B cell (primary cell): Measurements from ENCODE around the gene EXD3. TPM values are rescaled to one million over a fixed set of nuclear protein-coding genes. Genes with fewer than 3 reads are reported as not detected.

ENCODE experiments used
- ATAC-seq: fragments of 200-7000 bp; cut with Tn5 transposase; one replicate; pipeline ENCODE4 v1.10.0; 2021; ENCODE audit warnings: low read depth, mild to moderate bottlenecking, moderate number of reproducible peaks, moderate library complexity
- CTCF ChIA-PET: fragments of 350-600 bp; sonication (Branson Sonifier 250); formaldehyde crosslinking; loops from one replicate; lab custom pipeline; 2021; ENCODE audit warnings: antibody characterized with exemption, inconsistent platforms; lab: Charles Lee
- POLR2A ChIA-PET: fragments of 350-600 bp; sonication (Branson Sonifier 250); formaldehyde crosslinking; loops from one replicate; lab custom pipeline; 2021; ENCODE audit warnings: antibody characterized with exemption; lab: Charles Lee
- DNase-seq: peaks from one replicate; pipeline ENCODE4 v3.0.0; 2013
- H2AFZ ChIP-seq: 2 replicates; pipeline ENCODE4 v1.6.1; 2012; ENCODE audit warnings: mild to moderate bottlenecking, low read depth, low read length; ENCODE audit not compliant: insufficient read depth, poor library complexity, severe bottlenecking
- H3K27ac ChIP-seq, 2 donors: 1 replicate in 1 of 2; 2 replicates in 1 of 2; pipeline ENCODE4 v1.5.1; 2012 to 2013; ENCODE audit warnings: low read length in 2 of 2, mild to moderate bottlenecking in 2 of 2, moderate library complexity in 1 of 2
- H3K27me3 ChIP-seq, 4 experiments: fragments of 200-600 bp in 1 of 4; sonication (generic) in 1 of 4; replicated peaks in 1 of 4; 1 replicate in 2 of 4; 2 replicates in 2 of 4; pipeline versions ENCODE4 v1.6.1 to v1.7.0; 2013 to 2016; ENCODE audit warnings: low read length in 3 of 4, mild to moderate bottlenecking in 2 of 4, mixed read lengths in 1 of 4, moderate library complexity in 1 of 4; ENCODE audit not compliant: insufficient read depth in 4 of 4, control insufficient read depth in 3 of 4; ENCODE audit errors: control extremely low read depth in 1 of 4
- H3K36me3 ChIP-seq, 2 experiments: replicated peaks in 1 of 2; 1 replicate in 1 of 2; 2 replicates in 1 of 2; pipeline versions ENCODE4 v1.6.1 to v1.7.1; 2013; ENCODE audit warnings: low read length in 1 of 2; ENCODE audit not compliant: insufficient read depth in 2 of 2, control insufficient read depth in 1 of 2; ENCODE audit errors: control extremely low read depth in 1 of 2, extremely low read depth in 1 of 2
- H3K4me1 ChIP-seq, 2 donors: fragments of 200-600 bp in 1 of 2; sonication (generic) in 1 of 2; 1 replicate in 1 of 2; 2 replicates in 1 of 2; pipeline versions ENCODE4 v1.5.1 to v1.6.1; 2013 to 2017; ENCODE audit warnings: low read length in 2 of 2; ENCODE audit not compliant: control insufficient read depth in 2 of 2, insufficient read depth in 2 of 2
- H3K4me2 ChIP-seq: replicated peaks from 2 replicates; pipeline ENCODE3; 2012; ENCODE audit warnings: mild to moderate bottlenecking, low read depth, low read length; ENCODE audit not compliant: poor library complexity, severe bottlenecking
- H3K4me3 ChIP-seq, 5 experiments: fragments of 200-600 bp in 1 of 5; sonication (generic) in 1 of 5; 1 replicate in 3 of 5; 2 replicates in 2 of 5; pipeline versions ENCODE4 v1.5.1 to v1.7.0; 2011 to 2016; ENCODE audit warnings: low read length in 4 of 5, mild to moderate bottlenecking in 4 of 5, low read depth in 2 of 5, control low read depth in 1 of 5, moderate library complexity in 1 of 5; ENCODE audit not compliant: insufficient read depth in 1 of 5; ENCODE audit errors: control extremely low read depth in 1 of 5, extremely low read depth in 1 of 5
- H3K79me2 ChIP-seq: fragments of 200-600 bp; sonication (generic); one replicate; pipeline ENCODE4 v1.6.0; 2016; ENCODE audit warnings: low read length; ENCODE audit not compliant: control insufficient read depth, insufficient read depth
- H3K9ac ChIP-seq: fragments of 200-600 bp; sonication (generic); 2 replicates; pipeline ENCODE4 v1.6.1; 2017; ENCODE audit warnings: mild to moderate bottlenecking, low read length, moderate library complexity
- H3K9me3 ChIP-seq, 3 donors: one replicate each; pipeline versions ENCODE4 v1.6.1 to v1.7.1; 2013; ENCODE audit warnings: low read length in 2 of 3; ENCODE audit not compliant: control insufficient read depth in 2 of 3, insufficient read depth in 1 of 3; ENCODE audit errors: control extremely low read depth in 1 of 3
- H4K20me1 ChIP-seq: 2 replicates; pipeline ENCODE4 v1.6.0; 2012; ENCODE audit warnings: mild to moderate bottlenecking, low read length; ENCODE audit not compliant: insufficient read depth, control insufficient read depth, poor library complexity, severe bottlenecking
- H3K27ac Mint-ChIP-seq: one replicate; pipeline ENCODE4 v1.8.0; 2021; ENCODE audit warnings: mixed read lengths
- H3K27me3 Mint-ChIP-seq: one replicate; pipeline ENCODE4 v1.8.0; 2021; ENCODE audit warnings: mixed read lengths
- H3K4me1 Mint-ChIP-seq: one replicate; pipeline ENCODE4 v1.8.0; 2021; ENCODE audit warnings: mixed read lengths
- H3K4me3 Mint-ChIP-seq: one replicate; pipeline ENCODE4 v1.8.0; 2021; ENCODE audit warnings: mixed read lengths
- H3K9me3 Mint-ChIP-seq: one replicate; pipeline ENCODE4 v1.8.0; 2022; ENCODE audit warnings: mixed read lengths; ENCODE audit not compliant: insufficient read depth
- EZH2 ChIP-seq: IDR thresholded peaks from 2 replicates; pipeline ENCODE4 v1.6.1; 2012; ENCODE audit warnings: borderline replicate concordance, low read depth, mild to moderate bottlenecking, moderate library complexity, low read length; ENCODE audit not compliant: insufficient read depth, poor library complexity, severe bottlenecking
- WGBS: methylation state at CpG from one replicate; pipeline ENCODE4 v1.1.5; 2013; ENCODE audit warnings: missing lambda C conversion rate; ENCODE audit not compliant: insufficient coverage; 5-methylcytosine and 5-hydroxymethylcytosine counted together
- intact Hi-C: fragments of 100-400 bp; cut with micrococcal nuclease; formaldehyde crosslinking; loops from one replicate; pipeline ENCODE4 v1.10.0; 2022
- polyA plus RNA-seq: library from polyadenylated mRNA; depleted of rRNA; stranded (reverse); fragments of >200 nt; gene quantifications from 2 replicates; pipeline ENCODE4 v1.2.3, GENCODE V29; 2012
- total RNA-seq, 2 donors: library from RNA; stranded (reverse); fragments of 120-200 nt in 1 of 2; gene quantifications; 1 replicate in 1 of 2; 2 replicates in 1 of 2; pipeline versions ENCODE4 v1.2.3 to v1.2.4, GENCODE V29; 2013 to 2022
- TF ChIP-seq, protein P1 (sequence below): fragments of 200-600 bp; IDR thresholded peaks from one replicate; pipeline ENCODE4 v1.8.0; 2022; ENCODE audit warnings: antibody characterized with exemption, mild to moderate bottlenecking

Gene EXD3
- total and polyA plus RNA-seq, 2 donors (not counting 1 experiment from before 2014, with no cell fraction given), result 22.5 to 23.7 TPM

GRCh38 chr9:137263506-137263905 is 159.5 kb downstream of the EXD3 start:
- Histone ChIP-seq H3K9ac (no peak overlapping the region), H3K9me3 (no peaks in the 10 kb centered on the region), H4K20me1 (peaks cover 29% of the 10 kb centered on the region), H3K4me2 (no peak overlapping the region), H3K4me3 (no peak overlapping the region), H3K79me2 (peaks cover 22% of the 10 kb centered on the region), H3K4me1 (peaks cover 5 to 20% of the 10 kb centered on the region in 2 donors), H3K36me3 (peaks cover 0 to 30% of the 10 kb centered on the region in 2 experiments), H2AFZ (no peak overlapping the region), H3K27me3 (no peaks in the 10 kb centered on the region), H3K27ac (no peak overlapping the region)
- 93% methylated on average over 8 of the region's 10 CpGs for WGBS
- no peak for ATAC-seq
- DNase-seq, result no peak
- H3K27ac Mint-ChIP-seq, result no peak overlapping the region
- H3K4me1 Mint-ChIP-seq, result peaks cover 10% of the 10 kb centered on the region
- ChIA-PET CTCF (interaction anchor here (1.4 to 2.1 kb wide), 2 partner anchors 23 to 234 kb away, joined by 3 to 4 read pairs; partner anchors contain the start of gene TUBB4B), POLR2A (interaction anchor here (0.6 kb wide), 1 partner anchor 53 kb away, joined by 3 read pairs; no protein-coding TSS in a partner anchor)
- H3K9me3 Mint-ChIP-seq, result no peaks in the 10 kb centered on the region
- TF ChIP-seq EZH2, result no peak
- TF ChIP-seq, protein P1, sequence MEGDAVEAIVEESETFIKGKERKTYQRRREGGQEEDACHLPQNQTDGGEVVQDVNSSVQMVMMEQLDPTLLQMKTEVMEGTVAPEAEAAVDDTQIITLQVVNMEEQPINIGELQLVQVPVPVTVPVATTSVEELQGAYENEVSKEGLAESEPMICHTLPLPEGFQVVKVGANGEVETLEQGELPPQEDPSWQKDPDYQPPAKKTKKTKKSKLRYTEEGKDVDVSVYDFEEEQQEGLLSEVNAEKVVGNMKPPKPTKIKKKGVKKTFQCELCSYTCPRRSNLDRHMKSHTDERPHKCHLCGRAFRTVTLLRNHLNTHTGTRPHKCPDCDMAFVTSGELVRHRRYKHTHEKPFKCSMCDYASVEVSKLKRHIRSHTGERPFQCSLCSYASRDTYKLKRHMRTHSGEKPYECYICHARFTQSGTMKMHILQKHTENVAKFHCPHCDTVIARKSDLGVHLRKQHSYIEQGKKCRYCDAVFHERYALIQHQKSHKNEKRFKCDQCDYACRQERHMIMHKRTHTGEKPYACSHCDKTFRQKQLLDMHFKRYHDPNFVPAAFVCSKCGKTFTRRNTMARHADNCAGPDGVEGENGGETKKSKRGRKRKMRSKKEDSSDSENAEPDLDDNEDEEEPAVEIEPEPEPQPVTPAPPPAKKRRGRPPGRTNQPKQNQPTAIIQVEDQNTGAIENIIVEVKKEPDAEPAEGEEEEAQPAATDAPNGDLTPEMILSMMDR, result no peak
- H3K4me3 Mint-ChIP-seq, result no peak overlapping the region
- H3K27me3 Mint-ChIP-seq, result no peaks in the 10 kb centered on the region
- intact Hi-C loops, result no loop called here

- no peak overlapping the region for H3K4me2 ChIP-seq
- ATAC-seq, result no peak
- Mint-ChIP-seq H3K4me3 (no peak overlapping the region), H3K27me3 (no peaks in the 10 kb centered on the region), H3K4me1 (peaks cover 4% of the 10 kb centered on the region), H3K9me3 (no peaks in the 10 kb centered on the region), H3K27ac (no peak overlapping the region)
- 90% methylated on average over 19 of the region's 24 CpGs for WGBS
- H3K79me2 ChIP-seq, result peaks cover 28% of the 10 kb centered on the region
- TF ChIP-seq, protein P1, result no peak
- no peak for TF ChIP-seq EZH2
- H3K9ac ChIP-seq, result no peak overlapping the region
- intact Hi-C loops, result no loop called here
- ChIA-PET POLR2A (no interaction called here), CTCF (interaction anchor here (2.1 to 3.2 kb wide), 2 partner anchors 26 to 234 kb away, joined by 4 to 13 read pairs; no protein-coding TSS in a partner anchor)
- no peaks in the 10 kb centered on the region for H3K27me3 ChIP-seq
- no peak overlapping the region for H2AFZ ChIP-seq
- H3K36me3 ChIP-seq, result peaks cover 0 to 30% of the 10 kb centered on the region in 2 experiments
- DNase-seq, result no peak
- peaks cover 24% of the 10 kb centered on the region for H4K20me1 ChIP-seq
- no peak overlapping the region for H3K4me3 ChIP-seq
- H3K27ac ChIP-seq, result no peak overlapping the region
- peaks cover 3 to 14% of the 10 kb centered on the region in 2 donors for H3K4me1 ChIP-seq
- H3K9me3 ChIP-seq, result no peaks in the 10 kb centered on the region
Measured at GRCh38 chr9:137262909-137263285, 160.1 kb downstream of the EXD3 start.
